GM12873 (cell line): ENCODE results near the gene PGS1.

Experiments used
- TF ChIP-seq, protein P1 (sequence below): IDR thresholded peaks from 2 replicates; pipeline ENCODE4 v1.5.1; 2012; ENCODE audit warnings: low read depth, mild to moderate bottlenecking, moderate library complexity, low read length, control low read depth; ENCODE audit not compliant: insufficient read depth; ENCODE audit errors: missing control alignments

PGS1 gene

DNA sequence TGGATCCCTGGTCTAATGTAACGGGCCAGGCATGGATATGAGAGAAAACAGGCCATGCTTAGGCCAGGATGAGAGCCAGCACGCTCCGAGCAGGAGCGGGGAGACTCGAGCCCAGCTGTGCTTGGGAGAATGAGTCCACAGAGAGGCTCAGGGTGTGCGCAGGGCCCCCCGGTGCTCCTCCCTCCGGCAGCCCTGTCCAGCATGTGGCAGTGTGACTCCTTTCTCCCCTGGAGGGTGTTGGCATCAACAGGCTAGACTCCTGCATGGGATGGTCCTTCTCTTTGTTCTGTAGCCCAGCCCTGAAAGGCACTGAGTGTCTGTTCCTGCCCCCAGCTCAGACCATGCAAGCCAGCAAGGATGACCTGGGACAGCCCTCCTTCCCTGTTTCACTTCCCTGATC lies 23.4 kb downstream of the PGS1 start:
- TF ChIP-seq, protein P1, sequence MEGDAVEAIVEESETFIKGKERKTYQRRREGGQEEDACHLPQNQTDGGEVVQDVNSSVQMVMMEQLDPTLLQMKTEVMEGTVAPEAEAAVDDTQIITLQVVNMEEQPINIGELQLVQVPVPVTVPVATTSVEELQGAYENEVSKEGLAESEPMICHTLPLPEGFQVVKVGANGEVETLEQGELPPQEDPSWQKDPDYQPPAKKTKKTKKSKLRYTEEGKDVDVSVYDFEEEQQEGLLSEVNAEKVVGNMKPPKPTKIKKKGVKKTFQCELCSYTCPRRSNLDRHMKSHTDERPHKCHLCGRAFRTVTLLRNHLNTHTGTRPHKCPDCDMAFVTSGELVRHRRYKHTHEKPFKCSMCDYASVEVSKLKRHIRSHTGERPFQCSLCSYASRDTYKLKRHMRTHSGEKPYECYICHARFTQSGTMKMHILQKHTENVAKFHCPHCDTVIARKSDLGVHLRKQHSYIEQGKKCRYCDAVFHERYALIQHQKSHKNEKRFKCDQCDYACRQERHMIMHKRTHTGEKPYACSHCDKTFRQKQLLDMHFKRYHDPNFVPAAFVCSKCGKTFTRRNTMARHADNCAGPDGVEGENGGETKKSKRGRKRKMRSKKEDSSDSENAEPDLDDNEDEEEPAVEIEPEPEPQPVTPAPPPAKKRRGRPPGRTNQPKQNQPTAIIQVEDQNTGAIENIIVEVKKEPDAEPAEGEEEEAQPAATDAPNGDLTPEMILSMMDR = no peak

DNA sequence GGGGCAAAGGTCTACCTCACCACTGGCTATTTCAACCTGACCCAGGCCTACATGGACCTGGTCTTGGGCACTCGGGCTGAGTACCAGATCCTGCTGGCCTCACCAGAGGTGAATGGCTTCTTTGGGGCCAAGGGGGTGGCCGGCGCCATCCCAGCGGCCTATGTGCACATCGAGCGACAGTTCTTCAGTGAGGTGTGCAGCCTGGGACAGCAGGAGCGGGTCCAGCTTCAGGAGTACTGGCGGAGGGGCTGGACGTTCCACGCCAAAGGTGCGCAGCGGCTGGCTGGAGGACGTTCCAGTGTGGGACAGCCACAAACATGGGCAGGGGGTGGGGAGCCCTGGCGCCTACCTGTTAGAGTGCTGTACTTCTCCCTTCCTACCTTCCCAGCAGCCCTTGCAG lies 25.4 kb downstream of the PGS1 start:
- TF ChIP-seq, protein P1 = no peak

DNA sequence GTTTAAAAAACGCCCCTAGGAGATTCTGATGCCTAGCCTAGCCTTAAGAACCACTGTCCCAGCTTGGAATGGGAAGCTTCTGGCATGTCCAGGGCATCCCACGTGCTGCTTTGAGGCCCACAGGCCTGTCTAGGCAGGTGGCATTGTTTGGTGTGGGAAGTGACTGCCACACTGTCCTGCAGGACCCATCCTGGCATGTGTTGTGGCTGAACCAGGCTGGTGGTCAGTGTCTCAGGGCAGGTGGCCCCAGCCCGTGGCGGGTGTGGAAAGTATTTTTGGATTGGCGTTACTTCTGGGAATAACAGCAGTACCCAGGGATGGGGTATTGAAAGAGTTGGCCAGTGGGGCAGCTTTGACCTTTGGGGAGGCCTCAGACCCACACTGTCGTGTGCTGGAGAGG lies 27.9 kb downstream of the PGS1 start:
- TF ChIP-seq, protein P1 = no peak

DNA sequence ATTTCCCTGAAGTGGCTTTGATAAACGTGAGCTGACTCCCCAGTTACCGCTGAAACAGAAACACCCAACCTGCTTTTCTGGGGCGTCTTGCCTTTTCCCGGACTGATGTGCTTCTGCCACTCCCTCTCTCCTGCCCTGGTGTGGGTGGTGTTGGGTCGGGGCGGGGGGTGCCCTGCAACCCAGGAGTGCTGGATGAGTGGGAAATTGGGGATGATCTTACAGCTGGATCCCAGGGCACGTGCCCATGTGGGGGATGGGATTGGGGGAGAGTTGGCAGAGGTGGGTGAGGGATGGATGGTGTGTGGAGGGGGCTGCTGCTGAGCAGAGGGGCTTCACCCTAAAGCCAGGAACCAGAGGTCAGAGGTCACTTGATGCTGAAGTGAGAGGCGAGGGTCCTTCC lies 28.5 kb downstream of the PGS1 start:
- TF ChIP-seq, protein P1 = no peak

DNA sequence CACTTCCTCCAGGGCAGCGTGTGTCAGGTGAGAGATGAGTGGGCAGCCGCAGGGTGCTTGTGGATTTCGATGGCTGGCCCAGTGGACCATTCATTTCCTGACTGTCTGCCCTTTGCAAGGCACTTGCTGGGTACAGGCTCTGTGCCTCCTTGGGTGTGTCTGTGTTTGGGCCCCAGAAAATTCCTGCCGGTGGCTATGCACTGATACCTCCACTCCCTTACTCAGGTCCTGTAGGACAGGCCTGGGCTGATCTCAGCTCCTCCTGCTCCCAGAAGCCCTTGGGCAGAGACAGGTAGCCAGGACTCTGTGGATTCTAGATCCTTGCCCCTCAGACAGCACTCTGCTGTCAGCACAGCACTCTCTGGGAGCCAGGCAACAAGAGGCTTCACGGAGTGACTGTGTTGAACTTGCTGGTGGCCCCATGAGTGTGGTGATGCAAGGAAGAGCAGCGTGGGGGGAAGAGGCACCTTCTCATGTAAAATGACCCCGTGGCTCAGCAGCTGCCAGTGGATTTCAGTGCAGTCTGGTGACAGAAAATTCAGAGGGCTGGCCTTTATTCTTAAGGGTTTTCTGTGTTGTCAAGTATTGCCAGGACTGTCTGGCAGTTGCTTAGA lies 29.0 kb downstream of the PGS1 start:
- TF ChIP-seq, protein P1 = no peak

DNA sequence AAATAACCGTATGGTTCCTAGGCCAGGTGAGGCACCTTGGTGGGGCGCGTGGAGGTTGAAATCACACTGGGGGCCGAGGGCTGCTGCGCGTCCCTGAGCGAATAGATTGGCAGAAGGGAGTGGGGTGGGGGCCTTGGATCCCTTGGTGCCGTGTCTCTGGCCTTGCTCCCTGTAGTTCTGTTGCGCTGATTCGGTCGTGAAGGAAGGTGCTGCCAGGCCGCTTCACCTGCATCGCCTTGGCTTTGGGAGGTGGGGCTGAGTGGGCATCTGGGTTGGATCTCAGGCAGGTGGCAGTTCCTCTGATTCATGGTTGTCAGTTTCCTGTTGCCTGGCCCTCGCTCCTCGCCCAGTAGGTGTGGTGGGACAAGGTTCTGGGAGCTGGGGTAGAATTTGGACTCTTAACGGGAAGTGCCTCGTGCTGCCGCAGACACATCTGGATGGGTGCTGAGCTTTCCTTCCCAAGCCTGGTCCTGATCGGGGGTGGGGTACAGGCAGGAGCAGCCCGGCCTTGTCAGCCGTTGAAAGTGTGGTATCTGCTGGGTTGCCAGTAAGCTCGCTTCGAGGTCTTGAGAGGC lies 30.1 kb downstream of the PGS1 start:
- TF ChIP-seq, protein P1 = no peak

DNA sequence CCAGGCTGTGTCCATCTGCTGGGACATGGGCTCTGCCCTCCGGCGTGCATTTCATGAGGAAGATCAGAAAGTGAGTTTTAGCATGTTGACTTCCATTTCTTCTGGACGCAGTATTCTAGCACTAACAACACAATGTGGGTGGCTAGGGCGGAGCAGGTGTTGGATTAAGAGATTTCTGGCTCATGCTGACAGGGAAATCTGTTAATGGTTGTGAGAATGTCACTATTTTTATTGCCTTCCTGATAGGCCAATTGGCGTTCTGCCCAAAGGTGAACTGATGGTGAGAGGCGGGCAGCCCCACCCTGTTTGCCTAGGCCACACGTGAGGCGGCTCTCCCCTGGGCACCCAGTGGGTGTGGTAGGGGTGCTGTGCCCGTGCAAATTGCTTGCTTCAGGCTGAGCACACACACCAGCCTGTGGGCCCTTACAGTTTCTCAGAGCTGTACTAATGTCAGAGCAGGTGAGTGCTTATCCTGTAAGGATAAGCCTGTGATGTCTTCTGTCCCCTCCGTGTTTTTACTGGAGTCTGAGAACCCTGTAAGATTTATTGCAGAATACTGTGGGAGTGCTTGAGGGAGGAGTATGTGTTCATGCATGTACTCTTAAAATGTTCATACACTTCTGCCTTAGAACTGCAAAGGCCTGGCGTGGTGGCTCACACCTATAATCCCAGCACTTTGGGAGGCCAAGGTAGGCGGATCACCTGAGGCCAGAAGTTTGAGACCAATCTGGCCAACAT lies 30.9 kb downstream of the PGS1 start:
- TF ChIP-seq, protein P1 = no peak
